NCI-H1092 (cell line): Measurements from ENCODE around the gene CYP2U1.

Source experiments
- DNase-seq: peaks from one replicate; lab custom pipeline; 2025; lab: John Stamatoyannopoulos, UW

The CYP2U1 gene

GRCh38 chr4:107987916-107988762 lies 56.8 kb downstream of the CYP2U1 start:
- DNase-seq: no peak

- no peak for DNase-seq
Measured at GRCh38 chr4:107988763-107989035, 57.4 kb downstream of the CYP2U1 start.

- DNase-seq: no peak
Measured at GRCh38 chr4:107989162-107989536, 57.8 kb downstream of the CYP2U1 start.

GRCh38 chr4:107989537-107990386 lies 58.4 kb downstream of the CYP2U1 start, which contains the start of gene HADH:
Gene HADH, plus strand, starts transcription at chr4:107989889. Its CDS starts 44 bp downstream, at chr4:107989933.
- peak; percentile 93 for DNase-seq

- no peak for DNase-seq
Measured at GRCh38 chr4:107991945-107992630, 60.7 kb downstream of the CYP2U1 start.

GRCh38 chr4:107993969-107994368 lies 62.6 kb downstream of the CYP2U1 start:
- no peak for DNase-seq

- no peak for DNase-seq
Measured at GRCh38 chr4:107994894-107995293, 63.5 kb downstream of the CYP2U1 start.

GRCh38 chr4:107996949-107997788 lies 65.8 kb downstream of the CYP2U1 start:
- DNase-seq: no peak

- DNase-seq: no peak
Measured at GRCh38 chr4:107997794-107998193, 66.4 kb downstream of the CYP2U1 start.

- DNase-seq: no peak
Measured at GRCh38 chr4:107999932-108000539, 68.7 kb downstream of the CYP2U1 start.

GRCh38 chr4:108001540-108002135 lies 70.3 kb downstream of the CYP2U1 start:
- no peak for DNase-seq
